HG02885 (cell line): Measurements from ENCODE around the gene SVIP.

Experiments used
- ATAC-seq: cut with Tn5 transposase; IDR thresholded peaks from one replicate; pipeline ENCODE4 v1.9.1; 2021; ENCODE audit warnings: mild to moderate bottlenecking; ENCODE audit not compliant: unreplicated experiment, poor library complexity

The SVIP gene

GRCh38 chr11:22829231-22830081 lies at the start of gene SVIP:
SVIP (minus strand) TSS chr11:22829801; CDS start chr11:22829748, 53 bp downstream.
- peak; percentile 91 for ATAC-seq

- no peak for ATAC-seq
Measured at GRCh38 chr11:22878604-22879003, 49.0 kb upstream of the SVIP start.

GRCh38 chr11:22878039-22878438 lies 48.4 kb upstream of the SVIP start:
- no peak for ATAC-seq

GRCh38 chr11:22875869-22876473 lies 46.4 kb upstream of the SVIP start:
- ATAC-seq = peak; percentile 99

GRCh38 chr11:22869325-22869724 lies 39.7 kb upstream of the SVIP start:
- no peak for ATAC-seq

- ATAC-seq = no peak
Measured at GRCh38 chr11:22860241-22860640, 30.6 kb upstream of the SVIP start, which contains the start of gene CCDC179. CCDC179 (minus strand) TSS chr11:22860474; CDS start chr11:22860421, 53 bp downstream.

- ATAC-seq = no peak
Measured at GRCh38 chr11:22859756-22860155, 30.2 kb upstream of the SVIP start.

- no peak for ATAC-seq
Measured at GRCh38 chr11:22851477-22851876, 21.9 kb upstream of the SVIP start.

- no peak for ATAC-seq
Measured at GRCh38 chr11:22846726-22847125, 17.1 kb upstream of the SVIP start.

GRCh38 chr11:22832315-22833015 lies 2.9 kb upstream of the SVIP start:
- ATAC-seq = no peak

- ATAC-seq = no peak
Measured at GRCh38 chr11:22830082-22830414, 447 bp upstream of the SVIP start.

- ATAC-seq = no peak
Measured at GRCh38 chr11:22828373-22828772, 1.2 kb downstream of the SVIP start.

- ATAC-seq = no peak
Measured at GRCh38 chr11:22822203-22822602, 7.4 kb downstream of the SVIP start.

GRCh38 chr11:22809893-22810292 lies 19.7 kb downstream of the SVIP start:
- ATAC-seq = no peak

- ATAC-seq = no peak
Measured at GRCh38 chr11:22808571-22809197, 20.9 kb downstream of the SVIP start.

- peak; percentile 95 for ATAC-seq
Measured at GRCh38 chr11:22807855-22808570, 21.6 kb downstream of the SVIP start.

- ATAC-seq = no peak
Measured at GRCh38 chr11:22807391-22807790, 22.2 kb downstream of the SVIP start.

GRCh38 chr11:22802861-22803260 lies 26.7 kb downstream of the SVIP start:
- no peak for ATAC-seq

- ATAC-seq = no peak
Measured at GRCh38 chr11:22800482-22800881, 29.1 kb downstream of the SVIP start.

- no peak for ATAC-seq
Measured at GRCh38 chr11:22798901-22799300, 30.7 kb downstream of the SVIP start.
